Mammary epithelial cell (primary cell): ENCODE results near the gene ATXN10.

Experiments
- CTCF ChIP-seq, 2 donors: IDR thresholded peaks in 1 of 2; conservative IDR thresholded peaks in 1 of 2; 2 replicates each; pipeline ENCODE4 v1.5.1; 2011 to 2012; ENCODE audit warnings: inconsistent platforms in 2 of 2, low read length in 2 of 2, mild to moderate bottlenecking in 2 of 2, control low read depth in 1 of 2, low read depth in 1 of 2; ENCODE audit not compliant: insufficient read depth in 1 of 2; ENCODE audit errors: extremely low read depth in 1 of 2
- EZH2 ChIP-seq: IDR thresholded peaks from 2 replicates; pipeline ENCODE4 v1.6.1; 2012; ENCODE audit warnings: low read length, inconsistent platforms, borderline replicate concordance

GRCh38 chr22:45855961-45856360 is 184.3 kb downstream of the ATXN10 start:
- TF ChIP-seq CTCF (conservative IDR thresholded peaks at IDR 0.05 in 1 of 2, IDR thresholded peaks at IDR 0.05 in 1 of 2; ENCODE audit: extremely low read depth in 1 of 2, insufficient read depth in 1 of 2, low read depth in 1 of 2, low read length in 2 of 2) (no peak), EZH2 (no peak)
